Measurements from ENCODE around the gene GPS1.

DNA sequence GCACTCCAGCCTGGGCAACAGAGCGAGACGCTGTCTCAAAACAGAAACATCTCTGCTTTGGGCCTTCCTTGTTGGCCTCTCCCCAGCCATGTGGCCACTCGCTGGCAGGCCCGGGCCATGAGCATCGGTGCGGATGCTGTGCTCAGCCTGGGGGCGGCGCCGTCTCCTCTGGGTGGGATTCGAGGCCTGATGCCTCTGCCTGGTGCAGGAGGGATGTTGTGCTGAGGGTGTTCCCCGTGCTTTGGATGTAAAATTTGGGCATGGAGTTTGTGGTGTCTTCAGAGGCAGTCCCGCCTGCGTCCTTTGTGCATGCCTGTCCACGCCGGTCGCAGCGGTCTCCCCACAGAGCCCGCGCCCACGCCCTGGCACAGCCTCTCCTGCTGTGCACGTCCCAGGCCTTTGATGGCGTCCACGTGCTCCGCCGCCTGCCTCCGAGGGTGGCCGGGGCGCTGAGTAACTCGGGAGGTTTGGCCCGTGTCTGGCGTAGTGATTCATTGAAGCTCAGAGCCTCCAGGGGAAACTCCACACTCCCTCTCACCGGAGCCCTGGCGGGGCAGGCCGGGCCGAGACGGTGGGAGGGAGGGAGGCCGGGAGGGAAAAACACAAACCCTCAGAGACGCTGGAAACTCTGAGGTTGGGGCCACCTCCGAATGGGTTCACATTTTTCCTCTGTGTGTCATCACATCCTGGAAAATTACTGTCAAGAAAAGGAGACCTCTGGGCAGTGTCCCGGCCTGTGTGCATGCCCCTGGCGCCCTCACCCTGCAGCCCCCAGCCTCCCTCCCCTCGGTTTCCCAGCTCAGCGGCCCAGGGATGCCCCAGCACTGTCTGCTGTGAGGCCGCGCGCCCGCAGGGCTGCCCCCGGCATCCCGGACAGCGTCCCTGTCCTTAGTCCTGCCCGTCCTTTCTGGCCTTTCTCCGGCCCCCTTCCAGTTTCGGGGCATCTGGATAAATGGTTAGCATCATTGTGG lies 48.0 kb upstream of the GPS1 start:
- TF ChIP-seq MAFK (IDR thresholded peaks at IDR 0.05; ENCODE audit: low read depth, low read length) (no peak), RAD21 (IDR thresholded peaks at IDR 0.05; ENCODE audit: low read length) (no peak)
- TF ChIP-seq, protein P1, sequence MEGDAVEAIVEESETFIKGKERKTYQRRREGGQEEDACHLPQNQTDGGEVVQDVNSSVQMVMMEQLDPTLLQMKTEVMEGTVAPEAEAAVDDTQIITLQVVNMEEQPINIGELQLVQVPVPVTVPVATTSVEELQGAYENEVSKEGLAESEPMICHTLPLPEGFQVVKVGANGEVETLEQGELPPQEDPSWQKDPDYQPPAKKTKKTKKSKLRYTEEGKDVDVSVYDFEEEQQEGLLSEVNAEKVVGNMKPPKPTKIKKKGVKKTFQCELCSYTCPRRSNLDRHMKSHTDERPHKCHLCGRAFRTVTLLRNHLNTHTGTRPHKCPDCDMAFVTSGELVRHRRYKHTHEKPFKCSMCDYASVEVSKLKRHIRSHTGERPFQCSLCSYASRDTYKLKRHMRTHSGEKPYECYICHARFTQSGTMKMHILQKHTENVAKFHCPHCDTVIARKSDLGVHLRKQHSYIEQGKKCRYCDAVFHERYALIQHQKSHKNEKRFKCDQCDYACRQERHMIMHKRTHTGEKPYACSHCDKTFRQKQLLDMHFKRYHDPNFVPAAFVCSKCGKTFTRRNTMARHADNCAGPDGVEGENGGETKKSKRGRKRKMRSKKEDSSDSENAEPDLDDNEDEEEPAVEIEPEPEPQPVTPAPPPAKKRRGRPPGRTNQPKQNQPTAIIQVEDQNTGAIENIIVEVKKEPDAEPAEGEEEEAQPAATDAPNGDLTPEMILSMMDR (conservative IDR thresholded peaks at IDR 0.05; ENCODE audit: low read depth, low read length), result no peak

Data from IMR-90 (cell line).